OCI-LY3 (cell line): ENCODE data around the gene MRTFA.

ENCODE experiments used
- H2AFZ ChIP-seq: fragments of 200-600, 300-600 bp; shearing (Covaris generic); 2 replicates; pipeline ENCODE4 v1.6.0; 2014; ENCODE audit warnings: antibody characterized with exemption, low read depth, low read length
- H3K27ac ChIP-seq: fragments of 200-600, 300-600 bp; sonication (generic); 2 replicates; pipeline ENCODE4 v1.5.1; 2014; ENCODE audit warnings: mild to moderate bottlenecking, low read length, moderate library complexity, mixed read lengths
- H3K27me3 ChIP-seq: fragments of 200-600, 300-600 bp; sonication (generic); 2 replicates; pipeline ENCODE4 v1.6.1; 2014; ENCODE audit warnings: low read depth, low read length, mixed read lengths
- H3K36me3 ChIP-seq: fragments of 200-600, 300-600 bp; sonication (generic); replicated peaks from 2 replicates; pipeline ENCODE3; 2014; ENCODE audit warnings: low read depth, low read length, mixed read lengths
- H3K4me1 ChIP-seq: fragments of 300-600, 200-600 bp; sonication (generic); 2 replicates; pipeline ENCODE4 v1.6.1; 2014; ENCODE audit warnings: low read length, mixed read lengths
- H3K4me2 ChIP-seq: fragments of 200-600, 300-600 bp; sonication (generic); 2 replicates; pipeline ENCODE4 v1.6.1; 2014; ENCODE audit warnings: low read length, mixed read lengths
- H3K4me3 ChIP-seq: fragments of 300-600, 200-600 bp; sonication (generic); 2 replicates; pipeline ENCODE4 v1.5.1; 2014; ENCODE audit warnings: antibody characterized with exemption, mild to moderate bottlenecking, low read length, moderate library complexity
- H3K79me2 ChIP-seq: fragments of 300-600, 200-600 bp; shearing (Covaris generic); 2 replicates; pipeline ENCODE4 v1.6.1; 2014; ENCODE audit warnings: mild to moderate bottlenecking, low read length, mixed read lengths
- H3K9ac ChIP-seq: fragments of 300-600, 200-600 bp; shearing (Covaris generic); 2 replicates; pipeline ENCODE4 v1.6.0; 2014; ENCODE audit warnings: mild to moderate bottlenecking, low read length, moderate library complexity
- H3K9me3 ChIP-seq: fragments of 200-600, 300-600 bp; shearing (Covaris generic); 2 replicates; pipeline ENCODE4 v1.6.1; 2014; ENCODE audit warnings: low read length, mixed read lengths; ENCODE audit not compliant: insufficient read depth
- H4K20me1 ChIP-seq: fragments of 200-600, 300-600 bp; sonication (generic); 2 replicates; pipeline ENCODE4 v1.6.1; 2016; ENCODE audit warnings: low read length, mixed read lengths; ENCODE audit not compliant: insufficient read depth
- CTCF ChIP-seq: fragments of 200-600, 300-600 bp; sonication (generic); IDR thresholded peaks from 2 replicates; pipeline ENCODE4 v1.5.1; 2014; ENCODE audit warnings: antibody characterized with exemption, low read length, low read depth
- EZH2phosphoT487 ChIP-seq: fragments of 200-600 bp; shearing (Covaris generic); IDR thresholded peaks from 2 replicates; pipeline ENCODE4 v1.6.1; 2018; ENCODE audit warnings: antibody characterized with exemption, mixed run types, low read depth

Gene MRTFA

GRCh38 chr22:40436505-40437431 is 199.8 kb downstream of the MRTFA start:
- Histone ChIP-seq H3K36me3 (peaks cover 23% of the 10 kb centered on the region), H2AFZ (no peak overlapping the region), H3K9ac (peak overlapping the region; percentile 46), H3K4me3 (peak overlapping the region; percentile 67), H3K4me1 (peaks cover 74% of the 10 kb centered on the region), H4K20me1 (0 out of 2 replicates have a peak, but pooled peaks cover 3% of the 10 kb centered on the region), H3K27me3 (no peaks in the 10 kb centered on the region), H3K27ac (peak overlapping the region; percentile 92), H3K79me2 (peaks cover 28% of the 10 kb centered on the region), H3K4me2 (peak overlapping the region; percentile 73), H3K9me3 (no peaks in the 10 kb centered on the region)
- no peak for TF ChIP-seq EZH2phosphoT487
- peak; percentile 89 for TF ChIP-seq CTCF

GRCh38 chr22:40434745-40435144 is 201.8 kb downstream of the MRTFA start:
- H3K36me3 ChIP-seq, result peaks cover 24% of the 10 kb centered on the region
- peak overlapping the region; percentile 46; the same call in 1 of the 2 replicates for H3K9ac ChIP-seq
- H3K4me3 ChIP-seq, result peak overlapping the region; percentile 67
- TF ChIP-seq EZH2phosphoT487, result no peak
- no peak for TF ChIP-seq CTCF
- H3K4me1 ChIP-seq, result peaks cover 58% of the 10 kb centered on the region
- no peaks in the 10 kb centered on the region for H4K20me1 ChIP-seq
- H3K9me3 ChIP-seq, result no peaks in the 10 kb centered on the region
- H3K4me2 ChIP-seq, result peak overlapping the region; percentile 73
- H2AFZ ChIP-seq, result no peak overlapping the region
- peaks cover 21% of the 10 kb centered on the region for H3K79me2 ChIP-seq
- peak overlapping the region; percentile 92 for H3K27ac ChIP-seq
- no peaks in the 10 kb centered on the region for H3K27me3 ChIP-seq

GRCh38 chr22:40434106-40434505 is 202.4 kb downstream of the MRTFA start:
- TF ChIP-seq EZH2phosphoT487, result no peak
- no peak for TF ChIP-seq CTCF

GRCh38 chr22:40433416-40434090 is 203.0 kb downstream of the MRTFA start:
- Histone ChIP-seq H3K4me2 (peak overlapping the region; percentile 11; the same call in 1 of the 2 replicates), H3K4me3 (no peak overlapping the region), H3K4me1 (peaks cover 54% of the 10 kb centered on the region), H2AFZ (no peak overlapping the region), H4K20me1 (no peaks in the 10 kb centered on the region), H3K9ac (no peak overlapping the region), H3K27me3 (no peaks in the 10 kb centered on the region), H3K9me3 (no peaks in the 10 kb centered on the region), H3K27ac (no peak overlapping the region), H3K36me3 (peaks cover 35% of the 10 kb centered on the region), H3K79me2 (peaks cover 18% of the 10 kb centered on the region)
- TF ChIP-seq CTCF (no peak), EZH2phosphoT487 (no peak)

More at GRCh38 chr22:40434106-40434505, 202.4 kb downstream of the MRTFA start:
- Histone ChIP-seq H3K9me3 (no peaks in the 10 kb centered on the region), H3K36me3 (peaks cover 30% of the 10 kb centered on the region), H3K79me2 (peaks cover 18% of the 10 kb centered on the region), H3K4me3 (no peak overlapping the region), H3K27me3 (no peaks in the 10 kb centered on the region), H3K4me2 (no peak overlapping the region), H4K20me1 (no peaks in the 10 kb centered on the region), H3K9ac (no peak overlapping the region), H3K4me1 (peaks cover 58% of the 10 kb centered on the region), H3K27ac (peak overlapping the region; percentile 92), H2AFZ (no peak overlapping the region)
